ENCODE results near the gene CITED1.

DNA sequence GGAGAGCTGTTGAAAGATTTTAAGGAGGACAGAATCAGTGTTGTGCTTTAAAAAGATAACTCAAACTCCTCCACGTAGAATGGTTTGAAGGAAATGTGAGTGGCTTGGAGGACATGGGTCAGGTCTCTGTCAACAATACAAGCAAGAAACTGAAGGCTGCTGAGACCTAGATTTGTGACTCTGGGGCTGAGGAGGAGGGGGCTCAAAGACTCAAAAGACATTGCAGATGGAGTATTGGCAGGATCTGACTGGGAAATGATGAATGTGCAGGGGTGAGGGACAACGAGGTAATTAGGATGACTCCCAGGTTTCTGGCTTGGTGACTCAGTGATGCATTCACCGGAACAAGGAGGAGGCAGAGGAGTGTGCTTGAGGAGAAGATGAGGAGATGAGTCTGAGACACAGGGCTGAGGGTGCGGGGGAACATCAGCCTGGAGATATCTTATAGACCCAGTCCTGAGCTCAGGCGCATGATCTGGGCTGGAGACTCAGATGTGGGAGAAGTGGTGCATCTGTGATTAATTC, 25.3 kb downstream of the CITED1 start:
- TF ChIP-seq, protein P1, sequence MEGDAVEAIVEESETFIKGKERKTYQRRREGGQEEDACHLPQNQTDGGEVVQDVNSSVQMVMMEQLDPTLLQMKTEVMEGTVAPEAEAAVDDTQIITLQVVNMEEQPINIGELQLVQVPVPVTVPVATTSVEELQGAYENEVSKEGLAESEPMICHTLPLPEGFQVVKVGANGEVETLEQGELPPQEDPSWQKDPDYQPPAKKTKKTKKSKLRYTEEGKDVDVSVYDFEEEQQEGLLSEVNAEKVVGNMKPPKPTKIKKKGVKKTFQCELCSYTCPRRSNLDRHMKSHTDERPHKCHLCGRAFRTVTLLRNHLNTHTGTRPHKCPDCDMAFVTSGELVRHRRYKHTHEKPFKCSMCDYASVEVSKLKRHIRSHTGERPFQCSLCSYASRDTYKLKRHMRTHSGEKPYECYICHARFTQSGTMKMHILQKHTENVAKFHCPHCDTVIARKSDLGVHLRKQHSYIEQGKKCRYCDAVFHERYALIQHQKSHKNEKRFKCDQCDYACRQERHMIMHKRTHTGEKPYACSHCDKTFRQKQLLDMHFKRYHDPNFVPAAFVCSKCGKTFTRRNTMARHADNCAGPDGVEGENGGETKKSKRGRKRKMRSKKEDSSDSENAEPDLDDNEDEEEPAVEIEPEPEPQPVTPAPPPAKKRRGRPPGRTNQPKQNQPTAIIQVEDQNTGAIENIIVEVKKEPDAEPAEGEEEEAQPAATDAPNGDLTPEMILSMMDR (IDR thresholded peaks at IDR 0.05): no peak
- no peak for TF ChIP-seq POLR2AphosphoS5 (IDR thresholded peaks at IDR 0.05)
- TF ChIP-seq POLR2A (IDR thresholded peaks at IDR 0.05): no peak
- TF ChIP-seq EP300 (IDR thresholded peaks at IDR 0.05): no peak

All from upper lobe of left lung (tissue), 4 donors.